GM18520 (cell line): Measurements from ENCODE around the gene MSL3B.
"Not testable (repeated sequence)": the region's sequence is repeated elsewhere in the genome, so short reads cannot be mapped to it uniquely, and the experiment has no call there.

Experiments used
- ATAC-seq: cut with Tn5 transposase; IDR thresholded peaks from one replicate; pipeline ENCODE4 v1.9.1; 2021; ENCODE audit not compliant: unreplicated experiment

MSL3B gene

DNA sequence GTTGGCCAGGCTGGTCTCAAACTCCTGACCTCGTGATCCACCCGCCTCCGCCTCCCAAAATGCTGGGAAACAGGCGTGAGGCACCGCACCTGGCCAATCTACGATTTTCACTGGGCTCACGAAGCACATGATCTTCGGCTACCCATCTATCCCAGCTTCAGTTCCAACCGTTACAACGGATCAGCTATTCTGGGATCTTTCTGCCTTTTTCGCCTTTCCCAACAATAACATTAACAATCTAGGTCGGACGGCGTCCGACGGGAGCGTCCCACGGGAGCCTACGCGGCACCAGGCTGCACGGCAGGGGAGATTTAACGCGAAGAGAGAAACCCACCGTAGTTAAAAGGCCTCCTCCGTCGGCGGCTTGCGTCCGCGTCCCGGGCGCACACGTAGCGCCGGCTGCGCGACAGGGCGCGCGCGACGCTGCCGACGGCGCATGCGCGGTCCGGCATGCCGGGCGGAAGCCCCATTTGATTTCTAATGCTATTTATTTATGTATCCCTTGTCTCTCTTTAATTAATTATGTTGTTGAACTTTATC is at the start of gene MSL3B:
MSL3B (minus strand) TSS at position 394 of the 540 bp plus-strand sequence.
- peak; percentile 48 for ATAC-seq

- no peak for ATAC-seq
Observed at GRCh38 chr2:233917116-233917515, 48.9 kb upstream of the MSL3B start, which contains the start of gene TRPM8. TSS of gene TRPM8 (plus strand) at chr2:233917373. CDS start at chr2:233926538, 9,165 bp downstream.

DNA sequence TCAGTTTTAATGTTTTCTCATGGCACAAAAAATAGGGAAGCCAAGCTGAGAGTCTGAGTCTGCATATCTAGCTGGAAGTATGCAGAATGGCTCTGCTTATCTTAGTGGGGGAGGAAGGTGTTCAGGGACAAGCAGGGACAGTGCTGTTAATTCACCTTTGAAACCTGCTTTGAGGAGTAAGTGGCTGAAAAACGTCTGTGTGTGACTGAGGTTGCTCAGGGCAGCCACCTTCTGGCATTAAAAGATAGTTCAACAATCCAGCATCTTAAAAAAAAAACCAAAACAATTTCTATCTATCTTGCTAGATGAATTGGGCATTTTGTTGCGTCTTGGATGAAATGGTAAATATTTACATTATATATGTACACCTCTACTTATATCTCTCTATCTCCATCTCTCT is 46.9 kb upstream of the MSL3B start:
- ATAC-seq = no peak

DNA sequence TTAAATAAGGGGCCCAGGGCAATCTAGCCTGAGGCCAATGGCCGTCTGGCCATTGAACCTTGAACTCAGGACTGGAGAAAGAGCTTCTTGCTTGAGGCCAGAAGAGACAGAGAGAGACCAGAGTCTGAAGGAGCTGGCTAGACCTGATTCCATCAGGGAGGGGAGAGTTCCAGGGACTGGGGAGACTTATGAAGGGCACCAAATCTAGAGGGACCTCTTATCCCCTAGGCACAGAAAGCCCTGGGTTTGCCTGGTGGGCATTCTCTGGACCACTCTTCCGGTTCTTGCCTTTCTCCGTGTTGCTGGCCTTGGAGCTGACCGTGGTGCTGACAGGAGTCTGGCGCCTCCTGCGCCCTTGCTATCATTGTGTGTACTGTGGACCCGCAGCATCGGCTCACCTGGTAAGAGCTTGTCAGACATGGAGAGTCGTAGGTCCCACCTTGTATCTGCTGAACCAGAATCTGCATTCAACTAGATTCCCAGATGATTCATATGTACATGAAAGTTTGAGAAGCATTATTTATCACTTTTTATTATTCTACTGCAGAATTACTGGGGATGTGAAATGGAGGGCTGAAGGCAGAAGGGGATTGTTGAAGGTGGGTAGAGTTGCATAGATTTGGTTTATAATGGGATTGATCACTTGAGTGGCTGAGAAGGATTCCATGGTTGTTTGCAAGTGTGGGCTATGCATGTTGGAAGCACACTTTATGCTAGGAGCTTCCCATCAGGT is 44.7 kb upstream of the MSL3B start:
- no peak for ATAC-seq

GRCh38 chr2:233907627-233908026 is 39.4 kb upstream of the MSL3B start:
- no peak for ATAC-seq

DNA sequence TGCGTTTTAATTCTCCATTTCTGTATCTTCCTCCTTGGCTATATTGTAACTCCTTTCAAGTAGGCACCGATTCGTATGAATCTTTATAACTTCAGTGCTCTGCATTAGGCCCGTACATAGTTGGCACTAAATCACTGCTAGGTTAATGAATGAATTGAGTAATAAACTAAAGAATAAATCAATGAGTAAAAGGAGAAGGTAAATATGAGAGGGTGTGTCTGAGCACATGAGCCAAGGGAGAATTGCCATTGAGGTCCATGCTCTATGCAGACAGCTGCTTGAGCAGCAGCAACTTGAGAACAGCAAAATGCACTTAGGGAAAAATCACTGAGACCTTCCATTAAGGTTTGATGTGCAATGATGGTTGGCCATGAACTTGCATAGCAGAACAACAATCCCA is 37.8 kb upstream of the MSL3B start:
- ATAC-seq = no peak

DNA sequence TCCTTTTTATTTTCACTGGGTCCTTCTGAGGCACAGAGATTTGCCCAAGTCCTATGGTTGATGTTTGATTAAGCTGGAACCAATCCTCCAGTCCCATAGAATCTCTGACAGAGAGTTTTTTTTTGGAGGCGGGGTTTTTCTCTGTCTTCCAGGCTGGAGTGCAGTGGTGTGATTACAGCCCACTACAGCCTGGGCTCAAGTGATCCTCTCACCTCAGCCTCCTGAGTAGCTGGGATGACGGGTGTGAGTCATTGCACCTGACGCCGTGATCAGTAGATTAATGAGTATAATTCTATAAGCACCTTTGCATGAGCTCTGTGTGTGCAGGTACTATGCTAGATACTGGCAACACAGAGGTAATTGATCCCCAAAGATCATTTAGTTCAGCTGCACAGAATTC is 33.7 kb upstream of the MSL3B start:
- ATAC-seq = no peak

- no peak for ATAC-seq
Observed at GRCh38 chr2:233901367-233901766, 33.2 kb upstream of the MSL3B start.

- ATAC-seq = not testable (repeated sequence)
Observed at GRCh38 chr2:233896253-233896652, 28.1 kb upstream of the MSL3B start.

GRCh38 chr2:233892793-233893192 is 24.6 kb upstream of the MSL3B start:
- no peak for ATAC-seq

- ATAC-seq = no peak
Observed at GRCh38 chr2:233882353-233882752, 14.2 kb upstream of the MSL3B start.

DNA sequence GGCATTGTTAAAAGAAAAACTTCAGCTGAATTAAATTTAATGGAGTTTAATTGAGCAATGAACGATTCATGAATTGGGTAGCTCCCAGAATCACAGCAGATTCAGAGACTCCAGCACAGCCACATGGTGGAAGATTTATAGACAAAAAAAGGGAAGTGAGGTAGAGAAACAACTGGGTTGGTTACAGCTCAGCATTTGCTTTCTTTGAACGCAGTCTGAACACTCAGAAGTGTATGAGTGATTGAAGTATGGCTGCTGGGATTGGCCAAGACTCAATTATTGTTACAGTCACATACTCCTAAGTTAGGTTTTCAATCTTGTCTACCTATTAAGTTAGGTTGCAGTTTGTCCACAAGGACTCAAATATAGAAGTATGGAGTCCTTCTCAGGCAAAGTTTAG is 3.9 kb upstream of the MSL3B start:
- not testable (repeated sequence) for ATAC-seq

- no peak for ATAC-seq
Observed at GRCh38 chr2:233871432-233871831, 3.2 kb upstream of the MSL3B start.

DNA sequence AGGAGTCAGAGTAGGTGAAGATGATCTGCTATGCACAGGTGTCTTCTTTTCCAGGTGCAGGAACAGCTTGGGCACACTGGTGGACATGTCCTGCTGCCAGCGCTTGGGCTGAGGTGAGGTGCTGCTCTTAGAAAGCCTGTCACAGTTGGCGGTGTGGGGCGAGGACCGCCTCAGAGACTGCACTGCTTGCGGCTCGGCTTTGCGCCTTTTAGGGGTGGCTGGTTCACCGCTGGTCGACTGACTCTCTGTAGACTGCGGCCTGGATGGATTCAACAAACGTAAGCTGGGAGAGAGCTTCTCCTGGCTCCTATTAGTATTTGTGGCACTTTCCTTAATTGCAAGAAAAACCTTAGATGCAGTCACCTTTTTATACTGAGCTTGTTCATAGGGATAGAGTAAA is 1.7 kb downstream of the MSL3B start:
- ATAC-seq = no peak

GRCh38 chr2:233865838-233866237 is 2.3 kb downstream of the MSL3B start:
- ATAC-seq = no peak

- ATAC-seq = no peak
Observed at GRCh38 chr2:233862261-233862768, 5.9 kb downstream of the MSL3B start.

DNA sequence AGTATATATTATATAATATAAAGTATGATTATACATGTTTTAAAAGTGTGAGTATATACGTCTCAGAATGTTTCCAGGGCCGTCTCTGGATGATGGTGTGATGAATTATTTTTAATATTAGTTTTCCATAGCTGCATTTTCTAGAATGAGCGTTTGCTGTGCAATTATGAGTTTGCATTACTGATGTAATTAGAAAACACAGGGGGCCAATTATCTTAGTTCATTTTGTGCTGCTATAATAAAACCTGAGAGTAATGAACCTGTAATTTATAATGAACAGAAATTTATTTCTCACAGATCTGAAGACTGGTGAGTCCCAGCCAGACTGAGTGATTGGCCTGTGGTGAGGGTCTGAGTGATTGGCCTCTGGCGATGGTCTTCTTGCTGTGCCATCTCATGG is 9.9 kb downstream of the MSL3B start:
- no peak for ATAC-seq

DNA sequence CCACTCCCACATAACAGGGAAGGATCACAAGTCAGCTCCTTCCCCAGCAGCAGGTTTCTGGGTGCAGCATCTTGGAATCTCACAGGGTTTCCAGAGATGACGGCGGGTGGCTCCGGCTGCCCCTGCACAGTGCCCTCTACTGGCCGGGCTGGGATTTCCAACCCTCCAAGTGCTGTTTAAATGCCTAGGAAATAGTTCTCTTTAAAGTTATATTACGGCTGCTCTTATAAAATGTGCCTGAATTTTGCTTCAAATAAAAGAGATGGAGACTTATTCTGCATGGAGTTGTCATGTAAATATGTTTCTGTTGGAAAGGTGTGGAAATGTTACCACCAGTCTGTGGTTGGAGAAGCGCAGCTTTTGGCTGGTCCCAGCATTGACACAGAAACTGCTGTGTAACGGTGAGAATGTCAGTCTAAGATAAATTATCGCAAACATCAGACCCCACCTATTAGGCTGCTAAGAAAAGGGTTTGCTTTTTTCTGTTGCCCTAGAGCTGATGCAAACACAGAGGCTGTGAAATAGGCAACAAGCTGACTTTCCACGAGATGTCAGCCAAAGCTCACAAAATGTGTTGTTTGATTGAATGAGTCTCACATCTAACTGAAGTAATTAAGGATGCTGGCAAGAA is 10.6 kb downstream of the MSL3B start:
- no peak for ATAC-seq

DNA sequence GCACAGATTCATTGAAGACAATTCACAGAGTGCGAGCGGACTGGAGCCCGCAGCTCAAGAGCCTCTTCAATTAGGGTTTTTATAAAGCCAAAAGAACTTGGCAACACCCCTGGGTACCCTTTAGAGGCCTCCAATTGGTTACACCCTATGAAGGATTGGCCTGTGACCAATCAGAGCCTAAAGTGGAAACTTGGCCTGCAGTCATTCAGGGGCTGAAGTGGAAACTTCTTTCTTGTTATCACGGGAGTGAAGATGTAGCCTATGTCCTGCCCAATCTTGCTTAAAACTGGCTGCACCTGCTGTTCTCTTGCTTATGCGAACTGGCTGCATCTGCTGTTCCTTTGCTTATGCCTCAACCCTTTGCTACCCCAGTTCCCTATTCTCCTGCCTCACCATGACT is 12.0 kb downstream of the MSL3B start:
- no peak for ATAC-seq

DNA sequence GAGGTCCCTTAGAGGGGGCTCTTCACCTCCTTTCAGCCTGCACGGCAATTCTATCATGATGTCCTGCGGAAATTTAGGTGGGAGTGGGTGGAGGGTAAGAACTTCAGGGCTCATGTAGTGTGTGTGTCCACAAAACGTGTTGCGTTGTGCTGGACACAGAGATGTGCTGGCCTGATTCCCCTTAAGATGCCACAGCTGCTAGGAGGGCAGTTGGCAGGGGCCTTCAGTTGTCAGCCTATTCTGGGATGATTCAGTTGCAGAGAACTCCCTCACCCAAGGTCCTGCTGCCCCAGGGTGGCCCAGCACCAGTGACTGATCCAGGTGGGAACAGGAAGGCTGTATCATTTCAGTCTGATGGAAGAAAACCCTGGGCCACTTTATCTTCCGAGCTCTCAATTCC is 12.8 kb downstream of the MSL3B start:
- no peak for ATAC-seq

DNA sequence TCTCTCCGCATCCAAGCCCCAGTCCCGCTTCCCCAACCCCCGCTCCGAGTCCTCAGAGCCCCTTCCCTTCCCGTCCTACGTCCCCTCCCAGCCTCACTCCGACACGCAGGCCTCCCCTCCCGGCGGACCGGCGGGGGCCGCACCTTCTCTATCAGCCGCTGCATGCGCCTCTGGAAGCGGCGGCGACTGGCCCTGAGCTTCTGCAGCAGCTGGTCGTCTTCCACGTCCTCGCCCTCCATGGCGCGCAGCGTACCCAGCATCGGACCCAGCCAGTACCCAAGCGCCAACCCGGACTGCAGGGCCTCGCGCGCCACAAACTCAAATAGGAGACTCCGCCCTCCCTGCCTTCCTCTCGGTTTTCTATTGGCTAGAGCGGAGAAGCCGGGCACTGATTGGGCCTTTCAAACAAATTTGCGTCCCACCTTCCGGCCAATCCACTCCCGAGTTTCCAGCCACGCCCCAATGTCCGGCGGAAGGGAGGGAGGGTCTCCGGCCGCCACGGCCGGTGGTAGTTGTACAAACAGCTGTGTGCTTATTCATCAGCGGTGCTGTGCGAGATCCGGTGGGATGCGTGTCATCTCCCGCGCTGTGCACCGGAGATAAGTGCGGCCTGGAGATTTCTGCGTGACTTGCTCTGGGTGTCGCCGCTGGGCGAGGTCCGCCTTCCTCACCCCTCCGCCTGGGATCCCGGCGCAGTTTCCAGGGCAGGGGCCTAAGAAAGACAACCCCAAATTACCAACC is 13.8 kb downstream of the MSL3B start, which contains the start of gene HJURP:
HJURP (minus strand) TSS at position 295 of the 741 bp plus-strand sequence; CDS start at position 260, 35 bp downstream.
- peak; percentile 87 for ATAC-seq
